Ascending aorta (tissue), 2 donors: ENCODE measurements around the gene TTC16. TPM values are rescaled to one million over a fixed set of nuclear protein-coding genes. Genes with fewer than 3 reads are reported as not detected.

Experiments
- DNase-seq, 2 donors: peaks; one replicate each; pipeline ENCODE4 v3.0.0-alpha.2; 2019; ENCODE audit warnings: low spot score in 2 of 2
- H3K27ac ChIP-seq, 2 donors: fragments of 200-600 bp; sonication (generic); one replicate each; pipeline ENCODE4 v1.5.1; 2016 to 2017; ENCODE audit warnings: mild to moderate bottlenecking in 1 of 2
- H3K27me3 ChIP-seq: fragments of 200-600 bp; sonication (generic); one replicate; pipeline ENCODE4 v1.5.1; 2017
- H3K36me3 ChIP-seq, 2 donors: fragments of 200-600 bp; sonication (generic); one replicate each; pipeline ENCODE4 v1.5.1; 2016
- H3K4me1 ChIP-seq, 2 donors: fragments of 200-600 bp; sonication (generic); one replicate each; pipeline ENCODE4 v1.5.1; 2016 to 2017; ENCODE audit warnings: mild to moderate bottlenecking in 1 of 2
- H3K4me3 ChIP-seq, 2 donors: fragments of 200-600 bp; sonication (generic); one replicate each; pipeline ENCODE4 v1.5.1; 2016 to 2017; ENCODE audit warnings: mild to moderate bottlenecking in 1 of 2
- H3K9me3 ChIP-seq, 2 donors: fragments of 200-600 bp; sonication (generic); one replicate each; pipeline ENCODE4 v1.5.1; 2016
- CTCF ChIP-seq, 3 experiments: fragments of 200-600 bp in 2 of 3; fragments of 450-650 bp in 1 of 3; sonication (generic) in 2 of 3; IDR thresholded peaks; one replicate each; pipeline ENCODE4 v1.5.1; 2016 to 2019; ENCODE audit warnings: antibody characterized with exemption in 3 of 3, mild to moderate bottlenecking in 1 of 3, moderate library complexity in 1 of 3
- intact Hi-C: fragments of 100-400 bp; cut with DNase I; formaldehyde crosslinking; loops from one replicate; pipeline ENCODE4 v1.15.1; 2023
- total RNA-seq: library from RNA; depleted of rRNA; stranded (reverse); fragments of >200 nt; gene quantifications from one replicate; pipeline ENCODE4 v1.1.0, GENCODE V29; 2016

Gene TTC16
- total RNA-seq, 1 donor from 2014 or later: not detected

DNA sequence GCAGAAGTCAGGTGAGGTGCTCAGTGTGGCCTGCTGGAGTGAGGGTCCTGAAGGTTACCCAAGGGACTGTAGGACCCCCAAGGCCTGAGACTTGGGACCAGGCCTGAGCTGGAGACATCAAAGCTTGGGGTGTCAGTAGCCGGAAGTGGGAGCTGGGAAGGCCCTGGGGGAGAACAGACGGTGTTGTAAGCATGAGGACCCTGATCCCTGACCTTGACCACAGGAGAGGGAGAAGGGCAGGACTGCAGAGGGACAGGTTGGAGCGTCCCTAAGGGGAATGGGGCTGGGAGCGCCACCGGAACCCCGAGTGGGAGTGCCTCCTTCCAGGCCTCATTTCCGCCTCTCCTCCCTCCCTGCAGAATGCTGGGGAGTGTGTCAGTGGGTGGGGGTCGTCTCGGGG lies 533 bp downstream of the TTC16 start:
- Histone ChIP-seq H3K9me3 (no peaks in the 10 kb centered on the region), H3K36me3 (no peaks in the 10 kb centered on the region), H3K27ac (peak overlapping the region; percentile 82 to 85), H3K4me1 (peaks cover 0 to 10% of the 10 kb centered on the region in 2 donors), H3K27me3 (no peaks in the 10 kb centered on the region), H3K4me3 (peak overlapping the region; percentile 61 to 93)
- intact Hi-C loops: loop anchor here (5.0 kb wide), 2 partner anchors 104 to 201 kb away; partner anchors contain the start of genes ST6GALNAC4 and STXBP1
- TF ChIP-seq CTCF (IDR thresholded peaks at IDR 0.05): no peak
- DNase-seq: no peak

- intact Hi-C loops: loop anchor here (5.0 kb wide), 2 partner anchors 105 to 200 kb away; partner anchors contain the start of genes ST6GALNAC4 and STXBP1
- no peak for TF ChIP-seq CTCF (IDR thresholded peaks at IDR 0.05)
- Histone ChIP-seq H3K36me3 (no peaks in the 10 kb centered on the region), H3K27me3 (no peaks in the 10 kb centered on the region), H3K4me3 (no peak overlapping the region), H3K9me3 (no peaks in the 10 kb centered on the region), H3K27ac (no peak overlapping the region), H3K4me1 (peaks cover 0 to 10% of the 10 kb centered on the region in 2 donors)
- DNase-seq: no peak
These were observed 1.9 kb downstream of the TTC16 start for GRCh38 chr9:127717766-127718165.

- intact Hi-C loops: loop anchor here (5.0 kb wide), 1 partner anchor 208 kb away; no protein-coding TSS in a partner anchor
- no peak overlapping the region for H3K4me3 ChIP-seq
- H3K27me3 ChIP-seq: no peaks in the 10 kb centered on the region
- H3K36me3 ChIP-seq: no peaks in the 10 kb centered on the region
- DNase-seq: no peak
- no peak for TF ChIP-seq CTCF (IDR thresholded peaks at IDR 0.05)
- H3K4me1 ChIP-seq: peaks cover 2 to 15% of the 10 kb centered on the region in 2 donors
- no peaks in the 10 kb centered on the region for H3K9me3 ChIP-seq
- H3K27ac ChIP-seq: no peak overlapping the region
These were observed 4.4 kb downstream of the TTC16 start for GRCh38 chr9:127720031-127720864.

- no peaks in the 10 kb centered on the region for H3K27me3 ChIP-seq
- peaks cover 2 to 15% of the 10 kb centered on the region in 2 donors for H3K4me1 ChIP-seq
- TF ChIP-seq CTCF (IDR thresholded peaks at IDR 0.05): no peak
- no peak overlapping the region for H3K4me3 ChIP-seq
- H3K9me3 ChIP-seq: no peaks in the 10 kb centered on the region
- H3K36me3 ChIP-seq: no peaks in the 10 kb centered on the region
- DNase-seq: no peak
- H3K27ac ChIP-seq: no peak overlapping the region
- intact Hi-C loops: loop anchor here (5.0 kb wide), 1 partner anchor 209 kb away; no protein-coding TSS in a partner anchor
These were observed 5.0 kb downstream of the TTC16 start for GRCh38 chr9:127720865-127721227.

DNA sequence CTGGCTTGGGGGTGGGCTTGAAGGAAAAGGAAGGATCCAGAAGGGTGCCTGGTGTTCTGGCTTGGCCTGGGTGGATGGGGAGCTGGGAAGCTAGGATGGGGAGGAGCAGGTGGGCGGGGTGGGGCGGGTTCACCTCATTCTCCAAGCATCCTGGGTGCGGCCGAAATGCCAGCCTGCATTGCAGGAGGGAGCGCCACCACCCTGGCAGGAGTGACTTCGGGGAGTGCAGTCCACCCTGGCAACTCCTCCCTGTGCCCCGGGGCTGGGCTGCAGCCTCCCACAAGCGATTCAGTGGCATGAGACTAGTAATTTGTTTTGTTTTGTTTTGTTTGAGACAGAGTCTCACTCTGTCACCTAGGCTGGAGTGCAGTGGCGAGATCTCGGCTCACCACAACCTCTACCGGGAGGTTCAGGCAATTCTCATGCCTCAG lies 5.5 kb downstream of the TTC16 start:
- Histone ChIP-seq H3K27ac (no peak overlapping the region), H3K4me1 (peaks cover 2 to 11% of the 10 kb centered on the region in 2 donors), H3K36me3 (no peaks in the 10 kb centered on the region), H3K4me3 (no peak overlapping the region), H3K9me3 (no peaks in the 10 kb centered on the region), H3K27me3 (no peaks in the 10 kb centered on the region)
- no peak for DNase-seq
- no peak for TF ChIP-seq CTCF (IDR thresholded peaks at IDR 0.05)
- intact Hi-C loops: loop anchor here (5.0 kb wide), 1 partner anchor 209 kb away; no protein-coding TSS in a partner anchor
